Brain microvascular endothelial cell (primary cell): Measurements from ENCODE around the gene SSBP1.
A peak's percentile ranks its signal among the peaks of the same experiment; 100 is the strongest.

Experiments
- DNase-seq: peaks from one replicate; pipeline ENCODE4 v3.0.0-alpha.2; 2020
- H3K27ac ChIP-seq: fragments of 250-450 bp; sonication (Bioruptor Pico); 2 replicates; pipeline ENCODE4 v1.5.1; 2020; ENCODE audit warnings: mild to moderate bottlenecking, moderate library complexity
- H3K27me3 ChIP-seq: fragments of 250-450 bp; sonication (Bioruptor Pico); replicated peaks from 2 replicates; pipeline ENCODE4 v1.5.1; 2020; ENCODE audit warnings: mild to moderate bottlenecking
- H3K36me3 ChIP-seq: fragments of 250-450 bp; sonication (Bioruptor Pico); replicated peaks from 2 replicates; pipeline ENCODE4 v1.5.1; 2020; ENCODE audit warnings: mild to moderate bottlenecking
- H3K4me3 ChIP-seq: 2 replicates; pipeline ENCODE4 v1.5.1; 2011; ENCODE audit warnings: low read depth, mild to moderate bottlenecking, control low read depth, low read length, moderate library complexity
- in situ Hi-C: cut with HindIII; loops from 2 replicates; pipeline ENCODE4 v1.10.0; 2017; ENCODE audit warnings: low sequenced_read_pairs, low pct_ligation_motif_present
- TF ChIP-seq, protein P1 (sequence below): IDR thresholded peaks from 2 replicates; pipeline ENCODE4 v1.5.1; 2011; ENCODE audit warnings: low read depth, mild to moderate bottlenecking, moderate library complexity, low read length, control low read depth, inconsistent platforms; ENCODE audit errors: missing control alignments

The SSBP1 gene

GRCh38 chr7:141700848-141701371 lies 37.2 kb upstream of the SSBP1 start:
- Histone ChIP-seq H3K27me3 (no peaks in the 10 kb centered on the region), H3K4me3 (peak overlapping the region; percentile 65), H3K27ac (no peak overlapping the region), H3K36me3 (no peaks in the 10 kb centered on the region)
- in situ Hi-C loops, result no loop called here
- TF ChIP-seq, protein P1, sequence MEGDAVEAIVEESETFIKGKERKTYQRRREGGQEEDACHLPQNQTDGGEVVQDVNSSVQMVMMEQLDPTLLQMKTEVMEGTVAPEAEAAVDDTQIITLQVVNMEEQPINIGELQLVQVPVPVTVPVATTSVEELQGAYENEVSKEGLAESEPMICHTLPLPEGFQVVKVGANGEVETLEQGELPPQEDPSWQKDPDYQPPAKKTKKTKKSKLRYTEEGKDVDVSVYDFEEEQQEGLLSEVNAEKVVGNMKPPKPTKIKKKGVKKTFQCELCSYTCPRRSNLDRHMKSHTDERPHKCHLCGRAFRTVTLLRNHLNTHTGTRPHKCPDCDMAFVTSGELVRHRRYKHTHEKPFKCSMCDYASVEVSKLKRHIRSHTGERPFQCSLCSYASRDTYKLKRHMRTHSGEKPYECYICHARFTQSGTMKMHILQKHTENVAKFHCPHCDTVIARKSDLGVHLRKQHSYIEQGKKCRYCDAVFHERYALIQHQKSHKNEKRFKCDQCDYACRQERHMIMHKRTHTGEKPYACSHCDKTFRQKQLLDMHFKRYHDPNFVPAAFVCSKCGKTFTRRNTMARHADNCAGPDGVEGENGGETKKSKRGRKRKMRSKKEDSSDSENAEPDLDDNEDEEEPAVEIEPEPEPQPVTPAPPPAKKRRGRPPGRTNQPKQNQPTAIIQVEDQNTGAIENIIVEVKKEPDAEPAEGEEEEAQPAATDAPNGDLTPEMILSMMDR, result no peak
- no peak for DNase-seq

DNA sequence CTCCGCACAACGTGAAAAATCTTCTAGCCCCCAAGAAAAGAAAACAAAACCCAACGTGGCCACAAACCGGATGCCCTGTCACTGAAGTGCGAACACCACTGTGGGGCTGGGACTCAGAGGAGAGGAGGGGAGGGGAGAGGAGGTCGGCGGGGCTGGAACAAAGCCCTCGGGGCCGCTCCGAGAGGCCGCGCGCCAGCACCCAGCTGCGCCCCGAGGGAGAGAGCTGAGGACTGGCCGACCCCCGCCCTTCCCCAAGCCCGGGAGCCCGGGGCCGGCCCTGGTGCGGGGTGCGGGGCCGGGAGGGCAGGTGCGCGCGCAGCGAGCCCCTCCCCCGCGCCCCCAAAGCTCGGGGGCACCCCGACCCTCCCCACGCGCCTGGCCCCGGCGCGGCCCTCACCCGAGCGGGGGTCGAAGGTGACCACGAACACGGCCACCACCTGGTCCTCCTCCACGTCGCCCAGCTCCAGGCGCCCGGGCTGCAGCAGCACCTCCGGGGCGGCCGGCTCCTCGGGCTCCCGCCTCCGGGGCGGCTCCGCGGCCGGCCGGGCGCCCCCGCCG lies 36.6 kb upstream of the SSBP1 start:
- no peak for DNase-seq
- in situ Hi-C loops, result no loop called here
- TF ChIP-seq, protein P1, result no peak
- H3K36me3 ChIP-seq, result no peaks in the 10 kb centered on the region
- H3K27ac ChIP-seq, result no peak overlapping the region
- H3K27me3 ChIP-seq, result no peaks in the 10 kb centered on the region
- H3K4me3 ChIP-seq, result peak overlapping the region; percentile 65

GRCh38 chr7:141702047-141702567 lies 36.1 kb upstream of the SSBP1 start, which contains the start of gene DENND11:
Gene DENND11, minus strand, starts transcription at chr7:141702166. Its CDS starts 13 bp downstream, at chr7:141702153.
- H3K27me3 ChIP-seq, result no peaks in the 10 kb centered on the region
- no peak for DNase-seq
- TF ChIP-seq, protein P1, result no peak
- peak within 1 kb of the TSS; percentile 69 for H3K4me3 ChIP-seq
- H3K36me3 ChIP-seq, result no peaks in the 10 kb centered on the region
- no peak within 1 kb of the TSS for H3K27ac ChIP-seq
- in situ Hi-C loops, result no loop called here

DNA sequence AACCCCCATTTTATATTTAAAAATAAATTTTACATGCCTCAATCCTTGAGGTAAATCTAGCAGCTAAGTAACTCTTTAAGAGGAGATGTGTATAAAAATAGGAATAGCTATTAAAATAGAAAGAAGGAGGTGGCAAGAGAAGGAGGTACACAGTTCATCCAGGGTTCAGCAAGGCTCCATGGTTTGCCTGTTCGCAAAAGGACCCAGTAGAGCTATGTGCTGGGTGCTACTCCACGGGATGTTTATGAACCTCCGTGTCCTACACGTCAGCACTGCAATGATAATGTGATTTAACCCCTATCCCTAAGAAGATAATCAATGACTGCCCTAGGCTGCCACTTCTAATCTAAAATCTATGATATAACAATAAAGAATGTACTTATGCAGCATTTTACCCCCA lies 35.3 kb upstream of the SSBP1 start:
- no peak for DNase-seq
- no peaks in the 10 kb centered on the region for H3K36me3 ChIP-seq
- no peak overlapping the region for H3K4me3 ChIP-seq
- H3K27me3 ChIP-seq, result no peaks in the 10 kb centered on the region
- in situ Hi-C loops, result no loop called here
- TF ChIP-seq, protein P1, result no peak
- H3K27ac ChIP-seq, result no peak overlapping the region

DNA sequence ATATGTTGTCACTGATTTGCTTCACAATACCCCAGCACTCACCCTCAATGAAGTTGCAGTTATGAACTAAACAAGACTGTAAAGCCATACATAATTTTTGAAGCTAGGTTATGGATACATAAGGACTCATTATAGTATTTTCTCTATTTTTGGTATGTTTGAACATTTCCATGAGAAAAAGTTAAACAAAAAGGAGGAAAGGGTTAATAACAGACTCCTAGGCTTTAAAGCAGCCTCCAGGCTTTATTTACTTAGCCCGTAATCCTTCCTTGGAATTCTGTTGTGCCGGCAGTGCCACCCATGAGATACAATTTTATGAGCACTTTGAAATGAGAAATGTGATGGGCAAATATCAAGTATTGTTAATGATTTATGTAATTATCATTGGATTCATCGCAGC lies 34.0 kb upstream of the SSBP1 start:
- H3K27me3 ChIP-seq, result no peaks in the 10 kb centered on the region
- no peak overlapping the region for H3K4me3 ChIP-seq
- in situ Hi-C loops, result no loop called here

More for the DNA sequence above, 34.0 kb upstream of the SSBP1 start:
- no peak for DNase-seq
- H3K27ac ChIP-seq, result no peak overlapping the region
- H3K36me3 ChIP-seq, result no peaks in the 10 kb centered on the region
- TF ChIP-seq, protein P1, result no peak
